GM23338 (cell line): ENCODE results near the gene NEDD4. TPM values are rescaled to one million over a fixed set of nuclear protein-coding genes. Genes with fewer than 3 reads are reported as not detected.

Experiments
- ATAC-seq: fragments of 200-7000 bp; cut with Tn5 transposase; 3 replicates; pipeline ENCODE4 v1.9.1; 2020
- DNase-seq: peaks from one replicate; pipeline ENCODE4 v3.0.0-alpha.2; 2015; ENCODE audit warnings: low spot score
- H2AFZ ChIP-seq: fragments of 200-600 bp; sonication (generic); 2 replicates; pipeline ENCODE4 v1.8.0; 2016; ENCODE audit warnings: antibody characterized with exemption, mild to moderate bottlenecking, moderate library complexity
- H3F3A ChIP-seq: fragments of 200-600 bp; sonication (generic); replicated peaks from 2 replicates; pipeline ENCODE4 v1.8.0; 2017; ENCODE audit warnings: antibody characterized with exemption, mixed run types, low read depth
- H3K27ac ChIP-seq: fragments of 200-600 bp; sonication (generic); 2 replicates; pipeline ENCODE4 v1.6.1; 2016; ENCODE audit warnings: low read depth
- H3K27me3 ChIP-seq: fragments of 200-600 bp; sonication (generic); 2 replicates; pipeline ENCODE4 v1.8.0; 2016; ENCODE audit warnings: mild to moderate bottlenecking, mixed run types, moderate library complexity; ENCODE audit not compliant: insufficient read depth
- H3K36me3 ChIP-seq: fragments of 200-600 bp; sonication (generic); 2 replicates; pipeline ENCODE4 v1.8.0; 2016; ENCODE audit warnings: mild to moderate bottlenecking; ENCODE audit not compliant: insufficient read depth
- H3K4me1 ChIP-seq: fragments of 200-600 bp; sonication (generic); 2 replicates; pipeline ENCODE4 v1.8.0; 2016; ENCODE audit warnings: mild to moderate bottlenecking, moderate library complexity; ENCODE audit not compliant: insufficient read depth
- H3K4me2 ChIP-seq: fragments of 200-600 bp; sonication (generic); 2 replicates; pipeline ENCODE4 v1.7.1; 2017; ENCODE audit warnings: mixed run types
- H3K4me3 ChIP-seq: fragments of 200-600 bp; sonication (generic); 2 replicates; pipeline ENCODE4 v1.6.1; 2016; ENCODE audit warnings: mixed run types
- H3K79me2 ChIP-seq: fragments of 200-600 bp; sonication (generic); replicated peaks from 2 replicates; pipeline ENCODE4 v1.8.0; 2017; ENCODE audit warnings: mild to moderate bottlenecking; ENCODE audit not compliant: insufficient read depth
- H3K9me2 ChIP-seq: fragments of 200-600 bp; sonication (generic); 2 replicates; pipeline ENCODE4 v1.8.0; 2017; ENCODE audit not compliant: insufficient read depth
- H4K20me1 ChIP-seq: fragments of 200-600 bp; sonication (generic); replicated peaks from 2 replicates; pipeline ENCODE4 v1.8.0; 2017; ENCODE audit warnings: mild to moderate bottlenecking; ENCODE audit not compliant: insufficient read depth
- H3K27ac Mint-ChIP-seq: 2 replicates; pipeline ENCODE4 v1.8.0; 2020; ENCODE audit warnings: inconsistent platforms, mild to moderate bottlenecking, moderate library complexity, mixed read lengths
- H3K27me3 Mint-ChIP-seq: 3 replicates; pipeline ENCODE4 v1.8.0; 2022; ENCODE audit warnings: low read depth, mild to moderate bottlenecking, moderate library complexity, mixed read lengths, inconsistent platforms; ENCODE audit not compliant: insufficient read depth, poor library complexity
- H3K36me3 Mint-ChIP-seq: 3 replicates; pipeline ENCODE4 v1.8.0; 2021; ENCODE audit warnings: low read depth, mild to moderate bottlenecking, inconsistent platforms, moderate library complexity, mixed read lengths
- H3K4me1 Mint-ChIP-seq: 3 replicates; pipeline ENCODE4 v1.8.0; 2020; ENCODE audit warnings: mild to moderate bottlenecking, inconsistent platforms, mixed read lengths
- H3K4me3 Mint-ChIP-seq: 3 replicates; pipeline ENCODE4 v1.8.0; 2021; ENCODE audit warnings: moderate library complexity, mild to moderate bottlenecking, inconsistent platforms, mixed read lengths
- H3K9me3 Mint-ChIP-seq: 3 replicates; pipeline ENCODE4 v1.8.0; 2020; ENCODE audit warnings: moderate library complexity, mild to moderate bottlenecking, inconsistent platforms, mixed read lengths
- EZH2 ChIP-seq: fragments of 200-600 bp; sonication (generic); IDR thresholded peaks from one replicate; pipeline ENCODE4 v1.8.0; 2017; ENCODE audit warnings: antibody characterized with exemption, mild to moderate bottlenecking, low read depth; ENCODE audit not compliant: unreplicated experiment
- EZH2phosphoT487 ChIP-seq: fragments of 200-600 bp; sonication (generic); IDR thresholded peaks from one replicate; pipeline ENCODE4 v1.8.1; 2018; ENCODE audit warnings: antibody characterized with exemption; ENCODE audit not compliant: unreplicated experiment
- JUNB ChIP-seq: IDR thresholded peaks from one replicate; pipeline ENCODE4 v1.6.1; 2016; ENCODE audit warnings: antibody characterized with exemption; ENCODE audit not compliant: unreplicated experiment
- NANOG ChIP-seq: IDR thresholded peaks from 2 replicates; pipeline ENCODE4 v1.6.1; 2016; ENCODE audit warnings: antibody characterized with exemption, borderline replicate concordance
- POLR2AphosphoS5 ChIP-seq: IDR thresholded peaks from 2 replicates; pipeline ENCODE4 v1.6.1; 2016; ENCODE audit warnings: antibody characterized with exemption, low read depth
- ZNF114 ChIP-seq: fragments of 250-450 bp; sonication (Bioruptor Pico); IDR thresholded peaks from 2 replicates; pipeline ENCODE4 v1.5.0; 2020; ENCODE audit warnings: mild to moderate bottlenecking, moderate library complexity
- ZNF331 ChIP-seq: fragments of 250-450 bp; sonication (Bioruptor Pico); IDR thresholded peaks from 2 replicates; pipeline ENCODE4 v1.5.0; 2020; ENCODE audit warnings: low read depth, mild to moderate bottlenecking, moderate library complexity
- ZNF462 ChIP-seq: fragments of 250-450 bp; sonication (Bioruptor Pico); IDR thresholded peaks from 2 replicates; pipeline ENCODE4 v1.5.0; 2020; ENCODE audit warnings: mild to moderate bottlenecking, moderate library complexity
- polyA plus RNA-seq: library from polyadenylated mRNA; unstranded; fragments of >200 nt; fragmentation: Nextera tagmentation; extraction: Ambion mirVana; gene quantifications from 2 replicates; pipeline ENCODE4 v1.2.1, GENCODE V29; 2016
- total RNA-seq: library from RNA; depleted of rRNA; stranded (reverse); fragments of >200 nt; shearing (Covaris generic); gene quantifications from 2 replicates; pipeline ENCODE4 v1.2.3, GENCODE V29; 2014

The NEDD4 gene
- total and polyA plus RNA-seq, 2 experiments from 2014 or later: 2.1 to 7.2 TPM

DNA sequence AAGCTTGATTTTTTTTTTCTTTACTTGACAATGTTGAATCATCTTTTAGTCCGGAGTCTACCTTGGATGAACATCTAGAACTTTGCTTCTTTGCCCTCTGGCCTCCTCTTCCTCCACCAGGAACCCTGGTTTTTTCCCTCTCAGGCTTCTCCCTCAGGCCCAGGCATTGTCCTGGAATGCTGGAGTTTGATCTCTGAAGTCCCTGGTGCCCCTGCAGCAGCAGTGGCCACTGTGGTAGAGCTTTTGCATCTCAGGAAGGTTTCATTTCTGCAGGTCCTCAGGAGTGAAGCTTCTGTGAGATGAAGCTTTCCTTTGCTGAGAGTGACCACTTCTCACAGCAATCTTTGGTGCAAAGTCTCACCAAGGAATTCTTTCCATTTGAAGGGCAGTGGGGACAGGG lies 39.0 kb upstream of the NEDD4 start:
- H4K20me1 ChIP-seq: no peaks in the 10 kb centered on the region
- DNase-seq (no peak), ATAC-seq (no peak)
- H3K36me3 ChIP-seq: no peaks in the 10 kb centered on the region
- H3K79me2 ChIP-seq: no peaks in the 10 kb centered on the region
- H3K9me2 ChIP-seq: no peaks in the 10 kb centered on the region
- Mint-ChIP-seq H3K4me1 (no peaks in the 10 kb centered on the region), H3K4me3 (no peak overlapping the region), H3K9me3 (no peaks in the 10 kb centered on the region), H3K27me3 (peaks cover 4% of the 10 kb centered on the region), H3K27ac (no peak overlapping the region), H3K36me3 (no peaks in the 10 kb centered on the region)
- no peak overlapping the region for H3K27ac ChIP-seq
- no peaks in the 10 kb centered on the region for H3K4me1 ChIP-seq
- peak overlapping the region; percentile 59; the same call in 1 of the 2 replicates for H2AFZ ChIP-seq
- no peak overlapping the region for H3K4me3 ChIP-seq
- H3K4me2 ChIP-seq: no peak overlapping the region
- TF ChIP-seq POLR2AphosphoS5 (no peak), ZNF462 (CRISPR knock-in tag) (no peak), EZH2phosphoT487 (no peak), ZNF331 (CRISPR knock-in tag) (no peak)
- no peaks in the 10 kb centered on the region for H3F3A ChIP-seq
- no peaks in the 10 kb centered on the region for H3K27me3 ChIP-seq

GRCh38 chr15:56031836-56032235 lies 38.4 kb upstream of the NEDD4 start:
- Mint-ChIP-seq H3K27me3 (peaks cover 4% of the 10 kb centered on the region), H3K27ac (no peak overlapping the region), H3K4me1 (no peaks in the 10 kb centered on the region), H3K4me3 (no peak overlapping the region), H3K36me3 (no peaks in the 10 kb centered on the region), H3K9me3 (no peaks in the 10 kb centered on the region)
- Histone ChIP-seq H3K27me3 (no peaks in the 10 kb centered on the region), H4K20me1 (no peaks in the 10 kb centered on the region), H3K9me2 (peaks cover 3% of the 10 kb centered on the region; the same call in 1 of the 2 replicates), H2AFZ (peak overlapping the region; percentile 59; the same call in 1 of the 2 replicates), H3K4me3 (no peak overlapping the region), H3K27ac (no peak overlapping the region), H3K36me3 (no peaks in the 10 kb centered on the region), H3K79me2 (no peaks in the 10 kb centered on the region), H3K4me2 (no peak overlapping the region), H3F3A (no peaks in the 10 kb centered on the region), H3K4me1 (no peaks in the 10 kb centered on the region)
- DNase-seq: no peak
- no peak for ATAC-seq
- TF ChIP-seq ZNF114 (CRISPR knock-in tag): no peak
- no peak for TF ChIP-seq EZH2
- no peak for TF ChIP-seq ZNF462 (CRISPR knock-in tag)
- TF ChIP-seq JUNB: no peak
- no peak for TF ChIP-seq NANOG
